WTC11 (cell line): ENCODE data around the gene GABRB3. TPM values are rescaled to one million over a fixed set of nuclear protein-coding genes. Genes with fewer than 3 reads are reported as not detected.

Experiments
- ATAC-seq: fragments of 200-7000 bp; cut with Tn5 transposase; 2 replicates; pipeline ENCODE4 v1.10.0; 2021; ENCODE audit warnings: mild to moderate bottlenecking, moderate library complexity
- CTCF ChIA-PET: fragments of 300-600 bp; sonication (Branson Sonifier 250); formaldehyde crosslinking; loops from one replicate; lab custom pipeline; 2021; ENCODE audit warnings: antibody characterized with exemption; lab: Charles Lee
- POLR2A ChIA-PET: fragments of 350-600 bp; sonication (Branson Sonifier 250); formaldehyde crosslinking; loops from one replicate; lab custom pipeline; 2021; ENCODE audit warnings: antibody characterized with exemption; lab: Charles Lee
- DNase-seq: peaks from one replicate; pipeline ENCODE4 v3.0.0; 2021; ENCODE audit warnings: low spot score
- H3K27ac Mint-ChIP-seq: 2 replicates; pipeline ENCODE4 v1.8.0; 2021; ENCODE audit warnings: mixed read lengths
- H3K27me3 Mint-ChIP-seq: 2 replicates; pipeline ENCODE4 v1.8.0; 2021; ENCODE audit warnings: low read depth, mild to moderate bottlenecking, moderate library complexity, mixed read lengths
- H3K36me3 Mint-ChIP-seq: 2 replicates; pipeline ENCODE4 v1.8.0; 2021; ENCODE audit warnings: mixed read lengths
- H3K4me1 Mint-ChIP-seq: 2 replicates; pipeline ENCODE4 v1.8.0; 2022; ENCODE audit warnings: mixed read lengths
- H3K4me3 Mint-ChIP-seq: 2 replicates; pipeline ENCODE4 v1.8.0; 2021; ENCODE audit warnings: mild to moderate bottlenecking, moderate library complexity, mixed read lengths
- H3K9me3 Mint-ChIP-seq: 2 replicates; pipeline ENCODE4 v1.8.0; 2021; ENCODE audit warnings: mixed read lengths
- ATF6 ChIP-seq: sonication (generic); formaldehyde crosslinking; IDR thresholded peaks from 2 replicates; pipeline ENCODE4 v1.8.1; 2023; ENCODE audit warnings: mild to moderate bottlenecking, missing genetic modification reagents
- CBFB ChIP-seq: sonication (generic); formaldehyde crosslinking; IDR thresholded peaks from 2 replicates; pipeline ENCODE4 v1.8.1; 2022; ENCODE audit warnings: mild to moderate bottlenecking, low read depth, missing genetic modification reagents
- CTCF ChIP-seq: fragments of 200-600 bp; IDR thresholded peaks from 2 replicates; pipeline ENCODE4 v1.8.0; 2022; ENCODE audit warnings: antibody characterized with exemption
- E2F5 ChIP-seq: sonication (generic); formaldehyde crosslinking; IDR thresholded peaks from 2 replicates; pipeline ENCODE4 v1.8.1; 2022; ENCODE audit warnings: mild to moderate bottlenecking, moderate library complexity, missing genetic modification reagents
- FOXJ3 ChIP-seq: sonication (generic); formaldehyde crosslinking; IDR thresholded peaks from 2 replicates; pipeline ENCODE4 v1.9.0; 2021; ENCODE audit warnings: missing genetic modification reagents, mild to moderate bottlenecking, borderline replicate concordance
- FOXK1 ChIP-seq: sonication (generic); formaldehyde crosslinking; IDR thresholded peaks from 2 replicates; pipeline ENCODE4 v1.8.0; 2022; ENCODE audit warnings: mild to moderate bottlenecking, moderate library complexity, missing genetic modification reagents
- FOXP4 ChIP-seq: sonication (generic); formaldehyde crosslinking; IDR thresholded peaks from 2 replicates; pipeline ENCODE4 v1.8.0; 2022; ENCODE audit warnings: mild to moderate bottlenecking, missing genetic modification reagents
- IRF2 ChIP-seq: sonication (generic); formaldehyde crosslinking; IDR thresholded peaks from 2 replicates; pipeline ENCODE4 v1.8.0; 2022; ENCODE audit warnings: low read depth, missing genetic modification reagents, borderline replicate concordance
- MAX ChIP-seq: sonication (generic); formaldehyde crosslinking; IDR thresholded peaks from 2 replicates; pipeline ENCODE4 v1.8.0; 2022; ENCODE audit warnings: mild to moderate bottlenecking, missing genetic modification reagents
- NR3C1 ChIP-seq: sonication (generic); formaldehyde crosslinking; conservative IDR thresholded peaks from 2 replicates; pipeline ENCODE4 v1.8.1; 2023; ENCODE audit warnings: low read depth, mild to moderate bottlenecking, missing genetic modification reagents
- OVOL2 ChIP-seq: fragments of 250-450 bp; sonication (Bioruptor Pico); IDR thresholded peaks from 2 replicates; pipeline ENCODE4 v1.9.0; 2021; ENCODE audit warnings: mild to moderate bottlenecking, borderline replicate concordance
- RORB ChIP-seq: fragments of 250-450 bp; sonication (Bioruptor Pico); IDR thresholded peaks from 2 replicates; pipeline ENCODE4 v1.9.0; 2021; ENCODE audit warnings: mild to moderate bottlenecking
- STAT6 ChIP-seq: sonication (generic); formaldehyde crosslinking; conservative IDR thresholded peaks from 2 replicates; pipeline ENCODE4 v1.8.1; 2023; ENCODE audit warnings: mild to moderate bottlenecking, low read depth, missing genetic modification reagents, moderate library complexity
- ZBTB43 ChIP-seq: sonication (generic); formaldehyde crosslinking; IDR thresholded peaks from 2 replicates; pipeline ENCODE4 v1.8.1; 2023; ENCODE audit warnings: mild to moderate bottlenecking, missing genetic modification reagents
- ZNF121 ChIP-seq: sonication (generic); formaldehyde crosslinking; IDR thresholded peaks from 2 replicates; pipeline ENCODE4 v1.8.0; 2023; ENCODE audit warnings: missing genetic modification reagents
- ZNF671 ChIP-seq: fragments of 250-450 bp; sonication (Bioruptor Pico); IDR thresholded peaks from 2 replicates; pipeline ENCODE4 v1.8.0; 2021; ENCODE audit warnings: mild to moderate bottlenecking
- ZSCAN18 ChIP-seq: fragments of 250-450 bp; sonication (Bioruptor Pico); IDR thresholded peaks from 2 replicates; pipeline ENCODE4 v2.1.2; 2022; ENCODE audit warnings: mild to moderate bottlenecking, moderate library complexity
- total RNA-seq: library from RNA; stranded (reverse); gene quantifications from 3 replicates; pipeline ENCODE4 v1.2.3, GENCODE V29; 2021

Gene GABRB3
- total RNA-seq, 1 experiment from 2014 or later: 203 TPM

- DNase-seq (peak; percentile 73), ATAC-seq (peak; percentile 82)
- H3K4me3 Mint-ChIP-seq: no peak overlapping the region
- TF ChIP-seq CTCF (peak; percentile 37), E2F5 (CRISPR knock-in tag) (no peak)
- no peaks in the 10 kb centered on the region for H3K27me3 Mint-ChIP-seq
- no peaks in the 10 kb centered on the region for H3K9me3 Mint-ChIP-seq
- H3K4me1 Mint-ChIP-seq: peaks cover 73% of the 10 kb centered on the region
- POLR2A ChIA-PET: no interaction called here
- H3K36me3 Mint-ChIP-seq: no peaks in the 10 kb centered on the region
- CTCF ChIA-PET: interaction anchor here (1.2 kb wide), 1 partner anchor 173 kb away, joined by 5 read pairs; no protein-coding TSS in a partner anchor
- H3K27ac Mint-ChIP-seq: peak overlapping the region; percentile 37
Observed at GRCh38 chr15:26665957-26666791, 106.7 kb downstream of the GABRB3 start.

- DNase-seq (no peak), ATAC-seq (no peak)
- peak overlapping the region; percentile 52 for H3K27ac Mint-ChIP-seq
- no peak overlapping the region for H3K4me3 Mint-ChIP-seq
- no peaks in the 10 kb centered on the region for H3K9me3 Mint-ChIP-seq
- ChIA-PET CTCF (interaction anchor here (1.0 to 1.8 kb wide), 5 partner anchors 9 to 229 kb away, joined by 3 to 8 read pairs (median 3); no protein-coding TSS in a partner anchor), POLR2A (no interaction called here)
- no peaks in the 10 kb centered on the region for H3K27me3 Mint-ChIP-seq
- peaks cover 81% of the 10 kb centered on the region for H3K4me1 Mint-ChIP-seq
- 0 out of 2 replicates have a peak, but pooled peaks cover 4% of the 10 kb centered on the region for H3K36me3 Mint-ChIP-seq
- TF ChIP-seq ZBTB43 (CRISPR knock-in tag): no peak
- TF ChIP-seq STAT6 (CRISPR knock-in tag): no peak
- TF ChIP-seq ZNF671 (CRISPR knock-in tag): no peak
- no peak for TF ChIP-seq ZNF121
- no peak for TF ChIP-seq CBFB (CRISPR knock-in tag)
- TF ChIP-seq OVOL2 (CRISPR knock-in tag): no peak
- no peak for TF ChIP-seq ATF6 (CRISPR knock-in tag)
- TF ChIP-seq E2F5 (CRISPR knock-in tag): no peak
- TF ChIP-seq IRF2: no peak
- TF ChIP-seq FOXK1: no peak
- no peak for TF ChIP-seq FOXJ3 (CRISPR knock-in tag)
- TF ChIP-seq FOXP4 (CRISPR knock-in tag): no peak
- TF ChIP-seq ZSCAN18 (CRISPR knock-in tag): no peak
- TF ChIP-seq NR3C1 (CRISPR knock-in tag): no peak
- TF ChIP-seq RORB (CRISPR knock-in tag): no peak
- TF ChIP-seq MAX (CRISPR knock-in tag): no peak
Observed at GRCh38 chr15:26662283-26662682, 110.6 kb downstream of the GABRB3 start.
